Thoracic aorta (tissue), 2 donors: ENCODE data around the gene BUD31. TPM values are rescaled to one million over a fixed set of nuclear protein-coding genes. Genes with fewer than 3 reads are reported as not detected.
"Not testable (repeated sequence)": the region's sequence is repeated elsewhere in the genome, so short reads cannot be mapped to it uniquely, and the experiment has no call there.

ENCODE experiments used
- ATAC-seq: fragments of 150-250 bp; one replicate; pipeline ENCODE4 v1.8.0; 2017; ENCODE audit warnings: low read depth; ENCODE audit not compliant: insufficient number of reproducible peaks, low FRiP score
- DNase-seq: peaks from one replicate; pipeline ENCODE4 v3.0.0-alpha.2; 2020; ENCODE audit warnings: low spot score
- H3K27ac ChIP-seq, 2 donors: fragments of 200-600 bp; sonication (generic); 1 replicate in 1 of 2; 2 replicates in 1 of 2; pipeline ENCODE4 v1.5.1; 2016; ENCODE audit warnings: mild to moderate bottlenecking in 2 of 2, moderate library complexity in 2 of 2
- H3K27me3 ChIP-seq: fragments of 200-600 bp; sonication (generic); replicated peaks from 2 replicates; pipeline ENCODE4 v1.6.0; 2016; ENCODE audit warnings: mild to moderate bottlenecking; ENCODE audit not compliant: insufficient read depth
- H3K36me3 ChIP-seq: fragments of 200-600 bp; sonication (generic); one replicate; pipeline ENCODE4 v1.5.1; 2016
- H3K4me1 ChIP-seq, 2 donors: fragments of 200-600 bp; sonication (generic); 1 replicate in 1 of 2; 2 replicates in 1 of 2; pipeline versions ENCODE4 v1.5.1 to v1.6.0; 2016; ENCODE audit warnings: low read depth in 2 of 2, mild to moderate bottlenecking in 1 of 2; ENCODE audit not compliant: control insufficient read depth in 1 of 2
- H3K4me3 ChIP-seq: fragments of 200-600 bp; sonication (generic); 2 replicates; pipeline ENCODE4 v1.5.1; 2016; ENCODE audit warnings: mild to moderate bottlenecking
- H3K9me3 ChIP-seq: fragments of 200-600 bp; sonication (generic); 2 replicates; pipeline ENCODE4 v1.5.1; 2016
- total RNA-seq, 2 donors: library from RNA; depleted of rRNA; stranded (reverse); fragments of >200 nt; gene quantifications; one replicate each; pipeline versions ENCODE4 v1.1.0 to v1.2.3, GENCODE V29; 2016
- TF ChIP-seq, protein P1 (sequence below): fragments of 200-600 bp; sonication (generic); IDR thresholded peaks from one replicate; pipeline ENCODE4 v1.5.1; 2019; ENCODE audit warnings: antibody characterized with exemption

BUD31 gene
- total RNA-seq, 2 donors from 2014 or later, result 52.3 to 78.1 TPM

DNA sequence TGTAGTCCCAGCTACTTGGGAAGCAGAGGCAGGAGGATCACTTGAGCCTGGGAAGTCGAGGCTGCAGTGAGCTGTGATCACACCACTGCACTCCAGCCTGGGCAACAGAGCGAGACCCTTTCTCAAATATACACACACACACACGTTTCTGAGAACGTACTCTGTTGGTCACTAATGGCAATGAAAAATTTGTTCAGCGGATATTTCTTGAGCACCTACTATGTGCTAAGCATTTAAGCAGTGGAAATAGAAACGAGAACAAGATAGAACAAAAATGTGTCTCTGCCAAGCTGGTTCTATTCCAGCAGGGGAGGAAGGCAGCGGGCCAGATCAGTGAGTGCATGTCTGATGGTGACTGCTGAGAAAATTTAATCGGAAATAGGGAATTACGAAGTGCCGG lies 25.6 kb upstream of the BUD31 start:
- peaks cover 26 to 34% of the 10 kb centered on the region in 2 donors for H3K4me1 ChIP-seq
- TF ChIP-seq, protein P1, sequence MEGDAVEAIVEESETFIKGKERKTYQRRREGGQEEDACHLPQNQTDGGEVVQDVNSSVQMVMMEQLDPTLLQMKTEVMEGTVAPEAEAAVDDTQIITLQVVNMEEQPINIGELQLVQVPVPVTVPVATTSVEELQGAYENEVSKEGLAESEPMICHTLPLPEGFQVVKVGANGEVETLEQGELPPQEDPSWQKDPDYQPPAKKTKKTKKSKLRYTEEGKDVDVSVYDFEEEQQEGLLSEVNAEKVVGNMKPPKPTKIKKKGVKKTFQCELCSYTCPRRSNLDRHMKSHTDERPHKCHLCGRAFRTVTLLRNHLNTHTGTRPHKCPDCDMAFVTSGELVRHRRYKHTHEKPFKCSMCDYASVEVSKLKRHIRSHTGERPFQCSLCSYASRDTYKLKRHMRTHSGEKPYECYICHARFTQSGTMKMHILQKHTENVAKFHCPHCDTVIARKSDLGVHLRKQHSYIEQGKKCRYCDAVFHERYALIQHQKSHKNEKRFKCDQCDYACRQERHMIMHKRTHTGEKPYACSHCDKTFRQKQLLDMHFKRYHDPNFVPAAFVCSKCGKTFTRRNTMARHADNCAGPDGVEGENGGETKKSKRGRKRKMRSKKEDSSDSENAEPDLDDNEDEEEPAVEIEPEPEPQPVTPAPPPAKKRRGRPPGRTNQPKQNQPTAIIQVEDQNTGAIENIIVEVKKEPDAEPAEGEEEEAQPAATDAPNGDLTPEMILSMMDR, result no peak
- DNase-seq (no peak), ATAC-seq (no peak)
- no peaks in the 10 kb centered on the region for H3K27me3 ChIP-seq
- H3K36me3 ChIP-seq, result peaks cover 15% of the 10 kb centered on the region
- H3K9me3 ChIP-seq, result no peaks in the 10 kb centered on the region
- no peak overlapping the region for H3K27ac ChIP-seq
- H3K4me3 ChIP-seq, result no peak overlapping the region

DNA sequence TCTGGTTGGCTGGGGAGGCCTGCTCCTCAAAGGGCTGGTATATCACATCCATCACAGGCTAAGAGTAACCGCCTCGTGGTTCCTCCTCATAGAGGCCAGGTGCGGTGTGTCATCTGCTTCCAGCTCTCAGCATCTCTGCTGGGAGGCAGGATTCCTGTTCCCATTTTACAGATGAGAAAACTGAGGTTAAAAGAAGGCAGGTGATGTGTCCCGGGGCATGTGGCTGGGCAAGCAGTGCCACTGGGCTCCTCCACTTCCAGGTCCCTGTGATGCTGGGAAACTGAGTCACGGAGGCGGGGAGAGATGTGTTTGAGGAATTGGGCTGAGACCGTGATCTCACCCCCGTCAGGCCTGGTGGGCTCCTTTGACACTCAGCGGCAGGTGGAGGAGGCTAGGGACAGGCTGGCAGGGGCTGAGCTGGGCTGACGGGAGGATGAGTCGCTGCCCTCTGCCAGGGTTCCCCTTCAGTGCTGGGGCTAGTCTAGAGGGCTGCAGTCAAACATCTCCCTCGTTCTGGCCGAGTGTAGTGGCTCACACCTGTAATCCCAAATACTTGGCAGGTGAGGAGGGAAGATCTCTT lies 24.9 kb upstream of the BUD31 start:
- Histone ChIP-seq H3K36me3 (peaks cover 20% of the 10 kb centered on the region), H3K27me3 (no peaks in the 10 kb centered on the region), H3K4me3 (no peak overlapping the region), H3K9me3 (no peaks in the 10 kb centered on the region), H3K4me1 (peaks cover 25 to 28% of the 10 kb centered on the region in 2 donors), H3K27ac (no peak overlapping the region)
- no peak for DNase-seq
- no peak for ATAC-seq
- TF ChIP-seq, protein P1, result no peak

DNA sequence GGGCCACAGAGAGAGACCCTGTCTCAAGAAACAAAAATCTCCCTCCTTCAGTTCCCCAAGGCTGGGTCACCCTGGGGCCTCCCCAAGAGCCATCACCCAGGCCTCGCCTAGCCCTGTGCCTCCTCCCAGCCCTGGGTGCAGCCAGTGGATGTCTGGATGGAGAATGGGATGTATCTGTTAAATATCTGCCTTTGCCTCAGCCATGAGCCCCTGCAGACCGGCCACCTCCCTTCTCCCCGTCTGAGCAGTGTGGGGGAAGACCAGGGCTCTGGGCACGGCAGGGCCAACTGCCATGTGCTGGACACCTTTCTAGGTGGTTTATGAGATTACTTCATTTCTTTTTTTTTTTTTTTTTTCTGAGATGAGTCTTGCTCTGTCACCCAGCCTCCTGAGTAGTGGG lies 24.2 kb upstream of the BUD31 start:
- no peaks in the 10 kb centered on the region for H3K27me3 ChIP-seq
- no peak for ATAC-seq
- peaks cover 26% of the 10 kb centered on the region for H3K36me3 ChIP-seq
- H3K4me1 ChIP-seq, result peaks cover 21% of the 10 kb centered on the region in 2 donors
- H3K4me3 ChIP-seq, result no peak overlapping the region
- H3K27ac ChIP-seq, result no peak overlapping the region
- DNase-seq, result no peak
- H3K9me3 ChIP-seq, result no peaks in the 10 kb centered on the region
- TF ChIP-seq, protein P1, result no peak

DNA sequence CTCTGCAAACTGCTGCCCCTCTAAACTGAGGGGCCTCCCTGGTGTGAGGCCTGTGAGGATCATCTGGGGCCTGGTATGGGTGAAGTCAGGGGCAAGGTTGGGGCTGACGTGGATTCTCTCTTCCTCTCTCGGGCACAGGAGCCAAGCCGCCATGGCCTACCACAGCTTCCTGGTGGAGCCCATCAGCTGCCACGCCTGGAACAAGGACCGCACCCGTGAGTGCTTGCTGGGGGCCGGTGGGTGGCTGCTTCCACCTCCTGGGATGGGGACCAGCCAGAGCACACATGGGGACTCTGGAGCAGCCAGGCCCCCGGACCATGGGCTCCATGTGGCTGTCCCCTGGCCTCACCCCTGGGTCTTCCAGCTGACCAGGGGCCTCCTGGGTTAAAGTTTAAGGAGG lies 23.2 kb upstream of the BUD31 start:
- no peak overlapping the region for H3K4me3 ChIP-seq
- no peaks in the 10 kb centered on the region for H3K27me3 ChIP-seq
- H3K9me3 ChIP-seq, result no peaks in the 10 kb centered on the region
- H3K4me1 ChIP-seq, result peaks cover 10 to 11% of the 10 kb centered on the region in 2 donors
- DNase-seq (no peak), ATAC-seq (no peak)
- H3K36me3 ChIP-seq, result peaks cover 35% of the 10 kb centered on the region
- TF ChIP-seq, protein P1, result no peak
- no peak overlapping the region for H3K27ac ChIP-seq

DNA sequence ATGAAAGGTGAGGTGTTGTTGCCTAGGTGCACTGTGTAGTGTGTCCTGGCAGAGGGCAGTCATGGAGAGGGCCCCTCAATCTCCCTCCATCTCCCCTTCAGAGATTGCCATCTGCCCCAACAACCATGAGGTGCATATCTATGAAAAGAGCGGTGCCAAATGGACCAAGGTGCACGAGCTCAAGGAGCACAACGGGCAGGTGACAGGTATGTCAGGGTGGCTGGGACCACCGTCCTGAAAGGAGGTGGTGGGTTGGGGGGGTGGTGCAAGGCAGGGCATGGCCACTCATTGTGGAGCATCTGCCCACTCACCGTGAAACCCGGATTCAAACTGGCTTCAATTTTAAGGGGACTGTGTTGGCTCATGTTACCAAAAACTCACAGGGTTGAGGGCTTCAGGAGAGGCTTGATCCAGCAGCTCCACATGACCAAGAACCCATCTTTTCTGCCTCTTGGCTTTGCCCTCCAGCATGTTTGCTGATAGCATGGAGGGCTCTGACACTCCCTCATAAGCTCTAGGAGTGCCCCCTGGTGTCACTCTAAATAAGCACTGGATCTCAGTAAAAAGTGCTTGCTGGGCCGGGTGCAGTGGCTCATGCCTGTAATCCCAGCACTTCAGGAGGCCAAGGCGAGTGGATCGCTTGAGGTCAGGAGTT lies 22.1 kb upstream of the BUD31 start:
- TF ChIP-seq, protein P1, result no peak
- Histone ChIP-seq H3K36me3 (peaks cover 46% of the 10 kb centered on the region), H3K4me3 (no peak overlapping the region), H3K4me1 (no peaks in the 10 kb centered on the region), H3K9me3 (no peaks in the 10 kb centered on the region), H3K27me3 (no peaks in the 10 kb centered on the region), H3K27ac (no peak overlapping the region)
- no peak for DNase-seq
- ATAC-seq, result no peak

DNA sequence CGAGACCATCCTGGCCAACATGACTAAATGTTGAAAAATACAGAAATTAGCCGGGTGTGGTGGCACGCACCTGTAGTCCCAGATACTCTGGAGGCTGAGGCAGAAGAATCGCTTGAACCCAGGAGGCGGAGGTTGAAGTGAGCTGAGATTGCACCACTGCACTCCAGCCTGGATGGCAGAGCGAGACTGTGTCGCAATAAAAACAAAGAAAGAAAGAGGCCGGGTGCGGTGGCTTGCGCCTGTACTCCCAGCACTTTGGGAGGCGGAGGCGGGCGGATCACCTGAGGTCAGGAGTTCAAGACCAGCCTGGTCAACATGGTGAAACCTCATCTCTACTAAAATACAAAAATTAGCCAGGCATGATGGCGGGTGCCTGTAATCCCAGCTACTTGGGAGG lies 21.5 kb upstream of the BUD31 start:
- H3K27ac ChIP-seq, DNase-seq, H3K27me3 ChIP-seq, ATAC-seq, H3K9me3 ChIP-seq, H3K4me3 ChIP-seq, H3K4me1 ChIP-seq: not testable (repeated sequence)
- H3K36me3 ChIP-seq, result peaks cover 47% of the 10 kb centered on the region
